Prostate gland (tissue), 2 donors: ENCODE measurements around the gene TBL3.
A peak's percentile ranks its signal among the peaks of the same experiment; 100 is the strongest.

Experiments used
- CTCF ChIP-seq, 4 experiments: fragments of 200-600 bp in 2 of 4; fragments of 450-650 bp in 2 of 4; sonication (generic) in 2 of 4; IDR thresholded peaks; 1 replicate in 3 of 4; 2 replicates in 1 of 4; pipeline ENCODE4 v1.5.1; 2016 to 2019; ENCODE audit warnings: antibody characterized with exemption in 4 of 4, mild to moderate bottlenecking in 2 of 4, moderate library complexity in 2 of 4
- POLR2A ChIP-seq: fragments of 450-650 bp; IDR thresholded peaks from one replicate; pipeline ENCODE4 v1.6.1; 2016; ENCODE audit warnings: antibody characterized with exemption, mild to moderate bottlenecking

- TF ChIP-seq CTCF (IDR thresholded peaks at IDR 0.05) = peak; percentile 74 to 93 (median 86)
- peak; percentile 93 for TF ChIP-seq POLR2A
Observed at GRCh38 chr16:1959269-1960039, 12.4 kb upstream of the TBL3 start, which contains the start of gene NDUFB10.
